PC-9 (cell line): ENCODE data around the gene PKD2.
"Not testable (repeated sequence)": the region's sequence is repeated elsewhere in the genome, so short reads cannot be mapped to it uniquely, and the experiment has no call there.

Experiments used
- CTCF ChIP-seq: fragments of 200-600 bp; sonication (generic); conservative IDR thresholded peaks from 2 replicates; pipeline ENCODE4 v1.6.1; 2017; ENCODE audit warnings: mixed run types, antibody characterized with exemption, mild to moderate bottlenecking, moderate library complexity
- EZH2 ChIP-seq: fragments of 200-600 bp; sonication (generic); IDR thresholded peaks from 2 replicates; pipeline ENCODE4 v1.8.0; 2017; ENCODE audit warnings: antibody characterized with exemption, low read depth

- not testable (repeated sequence) for TF ChIP-seq EZH2, CTCF
Observed at GRCh38 chr4:88108108-88108465, 100.7 kb downstream of the PKD2 start.
